Activated gamma-delta T cell treated with Interleukin-2 at 50 U/mL for 16 hours (primary cell): ENCODE measurements around the gene DMXL1.
"Not testable (repeated sequence)": the region's sequence is repeated elsewhere in the genome, so short reads cannot be mapped to it uniquely, and the experiment has no call there.

Experiments used
- DNase-seq: peaks from one replicate; pipeline ENCODE4 v3.0.0-alpha.2; 2020

The DMXL1 gene

DNA sequence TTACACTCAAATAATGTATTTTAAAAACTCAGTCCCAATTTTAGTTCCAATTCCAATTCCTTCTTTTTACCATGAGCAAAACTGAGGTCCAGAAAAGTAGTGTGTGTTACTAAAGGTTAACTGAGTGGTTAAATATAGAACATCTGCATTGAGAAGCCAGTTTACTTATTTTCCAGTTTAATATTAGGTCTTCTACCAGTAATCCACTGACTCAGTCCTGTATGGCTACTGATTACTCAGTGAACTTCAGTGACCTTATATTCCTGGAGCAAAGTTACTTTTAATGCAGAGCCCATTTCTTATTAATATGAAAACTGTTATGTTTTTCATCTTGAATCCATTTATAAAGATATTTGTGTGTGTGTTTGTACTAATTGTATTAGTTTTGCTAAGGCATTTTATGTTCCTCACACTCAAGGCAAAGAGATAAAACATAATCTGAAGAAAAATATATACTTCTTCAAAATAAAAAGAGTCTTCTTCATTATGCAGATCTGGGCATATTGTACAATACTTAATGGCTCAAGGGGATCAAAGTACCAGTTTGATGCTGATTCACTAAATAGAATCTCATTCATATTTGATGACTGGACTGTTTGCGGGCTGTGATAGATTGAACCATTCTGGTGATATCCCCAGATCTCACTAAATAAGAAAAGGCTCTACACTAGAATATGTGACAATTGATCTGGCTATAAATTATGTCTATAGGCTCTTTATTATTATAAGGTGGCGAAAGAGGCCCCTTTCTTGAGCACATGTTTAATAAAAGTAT is 60.8 kb downstream of the DMXL1 start:
- DNase-seq = no peak

GRCh38 chr5:119135743-119136142 is 64.9 kb downstream of the DMXL1 start:
- DNase-seq = not testable (repeated sequence)

- no peak for DNase-seq
These were observed 65.9 kb downstream of the DMXL1 start for GRCh38 chr5:119136666-119137318.

- no peak for DNase-seq
These were observed 82.7 kb downstream of the DMXL1 start for GRCh38 chr5:119153629-119154028.

DNA sequence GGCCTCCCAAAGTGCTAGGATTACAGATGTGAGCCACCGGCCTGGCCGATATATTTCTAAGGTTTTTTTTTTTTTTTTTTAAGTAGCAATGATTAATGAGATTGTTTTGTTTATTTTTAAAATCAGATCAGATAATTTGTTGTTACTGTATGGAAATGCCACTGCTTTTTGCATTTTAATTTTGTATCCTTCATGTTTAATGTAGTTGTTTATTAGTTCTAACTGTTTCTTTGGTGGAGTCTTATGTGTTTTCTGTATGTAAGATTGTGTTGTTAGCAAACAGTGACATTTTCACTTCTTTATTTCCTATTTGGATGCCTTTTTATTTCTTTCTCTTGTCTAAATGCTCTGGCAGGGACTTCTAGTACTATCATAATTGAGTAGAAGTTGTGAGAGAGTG is 87.3 kb downstream of the DMXL1 start:
- DNase-seq = no peak

GRCh38 chr5:119161430-119161829 is 90.5 kb downstream of the DMXL1 start:
- no peak for DNase-seq

DNA sequence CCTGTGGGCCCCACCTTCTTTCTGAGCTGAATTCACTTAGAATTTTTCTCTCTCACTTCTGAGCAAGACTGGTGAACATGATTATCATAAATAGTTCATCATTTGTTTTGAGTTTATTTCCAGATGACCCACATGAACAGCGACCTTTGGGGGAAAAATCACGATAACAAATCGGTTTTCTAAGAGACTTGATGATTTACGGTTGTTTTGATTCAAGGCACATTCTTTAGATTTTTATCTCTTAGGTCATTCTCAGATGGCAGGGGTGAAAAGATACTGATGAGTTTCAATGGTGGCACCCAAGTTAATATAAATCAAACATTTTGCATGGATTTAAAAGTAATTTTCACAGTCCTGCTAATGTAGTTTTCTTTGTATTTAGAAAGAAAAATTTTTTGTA is 95.1 kb downstream of the DMXL1 start:
- no peak for DNase-seq

- no peak for DNase-seq
These were observed 97.5 kb downstream of the DMXL1 start for GRCh38 chr5:119168401-119168800.

DNA sequence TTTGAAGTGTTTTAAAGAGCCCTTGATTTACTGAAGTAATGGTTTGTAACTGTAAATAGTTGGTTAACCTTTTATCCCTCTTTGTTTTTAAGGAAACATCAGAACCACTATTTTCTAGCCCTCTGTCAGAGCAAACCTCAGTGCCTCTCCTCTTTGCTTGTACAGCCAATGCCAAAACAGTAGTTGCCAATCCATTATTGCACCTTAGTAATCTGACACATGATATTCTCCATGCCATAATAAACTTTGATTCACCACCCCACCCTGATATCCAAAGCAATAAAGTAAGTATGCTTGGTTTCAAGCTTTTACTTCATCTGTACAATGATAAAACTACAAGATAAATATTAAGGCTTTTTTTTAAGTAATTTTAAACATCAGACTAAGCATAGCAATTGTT is 100.8 kb downstream of the DMXL1 start:
- DNase-seq = no peak

DNA sequence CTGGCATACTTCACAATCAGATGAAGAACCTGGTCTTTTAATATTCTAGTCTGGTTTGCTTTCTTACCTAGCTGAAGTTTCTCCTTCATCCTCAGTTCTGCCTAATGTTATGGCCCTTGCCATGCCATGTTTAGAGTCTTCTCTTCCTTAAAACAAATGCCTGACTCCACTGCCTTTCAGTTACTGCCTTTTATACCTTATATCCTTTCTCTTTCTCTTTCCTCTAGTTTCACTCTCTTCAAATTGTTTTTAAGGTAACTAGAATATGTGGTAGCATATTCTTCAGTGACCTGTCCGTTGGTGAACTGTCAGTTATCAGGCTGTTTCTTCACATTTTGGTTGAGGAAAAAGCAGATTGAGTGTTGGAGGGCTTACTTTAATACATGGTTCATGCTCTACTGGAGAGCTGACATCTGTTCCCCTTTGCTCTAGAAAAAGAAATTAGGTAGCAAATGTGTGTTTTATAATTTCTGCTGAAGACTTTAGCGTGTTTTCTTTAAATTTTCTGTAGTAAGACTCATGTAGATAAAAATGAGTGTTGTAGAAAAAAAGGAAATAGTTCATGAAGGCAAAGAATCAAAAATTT is 103.8 kb downstream of the DMXL1 start:
- no peak for DNase-seq

- no peak for DNase-seq
These were observed 105.9 kb downstream of the DMXL1 start for GRCh38 chr5:119176785-119177184.

DNA sequence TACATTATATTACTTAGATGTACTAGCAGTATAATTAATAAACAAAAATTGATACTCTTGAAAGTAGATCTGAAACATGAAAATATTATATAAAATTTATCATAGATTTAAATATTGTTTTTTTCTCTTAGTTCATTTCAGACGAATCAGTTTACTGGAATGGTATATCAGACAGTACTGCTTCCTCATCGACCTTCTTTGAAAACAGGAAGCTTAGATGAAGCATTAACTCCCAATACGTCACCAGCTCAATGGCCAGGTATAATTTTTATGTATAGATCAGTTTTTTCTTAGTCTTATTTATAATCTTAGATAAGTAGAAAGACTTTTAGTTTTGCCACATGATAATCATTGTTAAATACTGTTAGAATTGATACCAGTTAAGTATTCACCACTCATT is 106.3 kb downstream of the DMXL1 start:
- DNase-seq = no peak

DNA sequence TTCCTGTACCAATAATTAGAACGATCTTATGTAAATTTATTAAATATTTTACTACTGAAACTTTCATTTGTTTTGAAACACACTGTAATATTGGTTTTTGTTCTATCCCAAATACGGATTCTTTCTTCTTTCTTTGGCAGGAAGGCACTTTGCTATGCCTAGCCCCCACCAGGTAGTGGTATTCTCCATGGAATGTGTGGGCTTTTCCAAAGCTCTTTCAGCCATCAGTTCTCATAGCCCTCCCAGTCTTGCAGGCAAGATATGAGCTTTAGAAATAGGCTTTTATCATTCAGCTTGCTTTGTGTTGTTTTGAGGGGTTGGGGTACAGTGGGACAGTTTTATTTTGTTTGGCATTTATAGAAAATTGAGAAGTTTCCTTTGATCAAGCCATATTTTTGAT is 107.5 kb downstream of the DMXL1 start:
- DNase-seq = no peak

- no peak for DNase-seq
These were observed 109.2 kb downstream of the DMXL1 start for GRCh38 chr5:119179857-119180641.

GRCh38 chr5:119185512-119185911 is 114.6 kb downstream of the DMXL1 start:
- not testable (repeated sequence) for DNase-seq

GRCh38 chr5:119187776-119188529 is 117.1 kb downstream of the DMXL1 start:
- DNase-seq = no peak

GRCh38 chr5:119190470-119191095 is 119.7 kb downstream of the DMXL1 start:
- no peak for DNase-seq

DNA sequence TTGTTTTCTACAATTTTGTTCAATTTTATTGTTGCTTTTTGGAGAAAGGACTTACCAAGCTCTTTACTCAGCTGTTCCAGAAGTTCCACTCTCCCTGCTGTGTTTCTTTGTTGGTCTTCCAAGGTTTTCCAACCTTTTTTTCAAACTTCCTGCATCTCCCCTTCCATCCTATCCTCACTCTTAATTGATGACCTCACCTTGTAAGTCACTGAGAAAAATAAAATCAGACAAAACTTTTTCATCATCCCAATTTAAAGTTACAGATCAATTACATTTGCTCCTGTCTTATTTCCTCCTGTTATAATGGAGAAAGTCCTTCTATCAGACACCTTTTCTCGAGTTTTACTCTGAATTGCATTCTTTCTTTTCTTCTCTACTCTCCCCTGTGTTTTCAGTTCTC is 121.1 kb downstream of the DMXL1 start:
- DNase-seq = no peak

DNA sequence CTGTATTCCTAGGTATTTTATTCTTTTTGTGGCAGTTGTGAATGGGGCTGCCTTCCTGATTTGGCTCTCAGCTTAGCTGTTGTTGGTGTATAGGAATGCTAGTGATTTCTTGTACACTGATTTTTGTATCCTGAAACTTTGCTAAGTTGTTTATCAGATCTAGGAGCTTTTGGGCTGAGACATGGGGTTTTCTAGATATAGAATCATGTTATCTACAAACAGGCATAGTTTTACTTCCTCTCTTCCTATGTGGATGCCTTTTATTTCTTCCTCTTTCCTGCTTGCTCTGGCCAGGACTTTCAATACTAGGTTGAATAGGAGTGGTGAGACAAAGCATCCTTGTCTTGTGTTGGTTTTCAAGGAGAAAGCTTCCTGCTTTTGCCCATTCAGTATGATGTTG is 129.9 kb downstream of the DMXL1 start:
- no peak for DNase-seq

- DNase-seq = no peak
These were observed 136.2 kb downstream of the DMXL1 start for GRCh38 chr5:119207105-119207504.

GRCh38 chr5:119212026-119212425 is 141.1 kb downstream of the DMXL1 start:
- DNase-seq = no peak

DNA sequence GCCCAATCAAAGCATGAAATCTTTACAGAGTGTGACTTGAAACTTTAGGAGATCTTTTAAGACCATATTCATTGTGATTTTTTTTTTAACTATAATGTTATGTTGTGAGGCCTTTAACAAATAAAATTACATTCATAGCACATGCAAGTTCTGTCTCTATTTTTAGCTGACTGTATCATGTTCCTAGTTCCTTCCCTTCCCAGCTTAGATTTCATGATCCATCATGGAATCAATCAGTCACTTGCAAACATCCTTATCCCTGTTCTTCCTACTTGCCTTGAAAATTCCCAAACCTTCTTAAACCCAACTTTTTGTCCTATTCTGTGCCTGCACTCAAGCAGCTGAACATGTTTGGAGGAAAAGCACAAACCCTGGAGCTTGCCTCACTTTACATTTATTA is 141.8 kb downstream of the DMXL1 start:
- DNase-seq = no peak
